HG02840 (cell line): ENCODE results near the gene PLCB4.
A peak's percentile ranks its signal among the peaks of the same experiment; 100 is the strongest.
"Not testable (repeated sequence)": the region's sequence is repeated elsewhere in the genome, so short reads cannot be mapped to it uniquely, and the experiment has no call there.

ENCODE experiments used
- ATAC-seq: cut with Tn5 transposase; IDR thresholded peaks from one replicate; pipeline ENCODE4 v1.9.1; 2021; ENCODE audit warnings: mild to moderate bottlenecking, moderate library complexity, moderate number of reproducible peaks; ENCODE audit not compliant: unreplicated experiment, low FRiP score

The PLCB4 gene

GRCh38 chr20:9385345-9386310 is 316.7 kb downstream of the PLCB4 start:
- not testable (repeated sequence) for ATAC-seq

DNA sequence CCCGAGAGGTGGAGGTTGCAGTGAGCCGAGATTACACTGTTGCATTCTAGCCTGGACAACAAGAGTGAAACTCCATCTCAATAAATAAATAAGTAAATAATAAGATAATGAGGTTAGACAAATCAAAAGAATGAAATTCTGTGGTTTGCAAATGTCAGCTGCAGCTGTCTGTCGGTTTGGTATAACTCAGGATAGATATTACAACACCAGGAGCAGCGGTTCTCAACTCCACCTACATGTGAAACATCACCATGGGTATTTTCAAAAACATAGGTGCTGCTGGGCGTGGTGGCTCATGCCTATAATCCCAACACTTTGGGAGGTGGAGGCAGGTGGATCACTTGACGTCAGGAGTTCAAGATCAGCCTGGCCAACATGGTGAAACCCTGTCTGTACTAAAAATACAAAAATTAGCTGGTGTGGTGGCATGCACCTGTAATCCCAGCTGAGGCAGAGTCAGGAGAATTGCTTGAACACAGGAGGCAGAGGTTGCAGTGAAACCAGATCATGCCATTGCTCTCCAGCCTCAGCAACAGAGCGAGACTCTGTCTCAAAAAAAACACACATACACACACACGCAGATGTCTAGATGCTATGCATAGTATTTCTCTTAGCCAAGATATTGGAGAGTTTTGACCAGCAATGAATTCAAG is 319.4 kb downstream of the PLCB4 start:
- ATAC-seq, result no peak

DNA sequence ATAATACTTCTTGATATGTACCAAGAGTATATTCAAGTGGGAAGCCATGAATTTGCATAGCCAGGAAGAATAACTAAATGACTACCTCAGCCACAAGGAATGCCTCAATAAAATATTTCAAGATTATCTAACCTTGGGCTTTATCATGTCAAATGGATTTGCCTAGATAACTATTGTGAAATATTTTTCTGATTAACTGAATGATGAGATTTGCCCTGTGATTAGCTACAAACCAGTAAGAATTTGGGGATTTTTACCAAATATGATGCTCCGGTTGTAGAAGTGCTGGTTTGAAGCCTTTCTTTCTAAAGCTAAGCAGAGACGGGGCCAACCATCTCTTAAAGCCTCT is 319.9 kb downstream of the PLCB4 start:
- no peak for ATAC-seq

DNA sequence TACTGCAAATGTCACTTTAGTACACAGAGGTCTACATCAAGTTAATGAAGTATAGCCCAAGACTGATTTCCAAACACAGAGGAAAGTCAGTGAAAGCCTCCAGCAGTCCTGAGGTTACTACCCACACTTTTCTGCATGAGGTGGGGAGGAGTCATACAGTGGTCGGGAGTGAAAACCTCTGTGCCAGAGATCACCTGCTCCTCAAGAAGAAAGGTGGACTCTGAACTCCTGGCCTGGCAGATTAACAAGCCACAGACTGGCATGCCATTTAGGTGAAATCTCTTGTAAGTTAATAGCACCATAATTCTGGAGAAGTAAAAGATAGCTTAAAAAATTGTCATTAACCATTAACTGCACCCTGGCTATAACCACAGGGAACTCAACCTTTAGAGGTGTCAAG is 320.5 kb downstream of the PLCB4 start:
- ATAC-seq, result no peak

DNA sequence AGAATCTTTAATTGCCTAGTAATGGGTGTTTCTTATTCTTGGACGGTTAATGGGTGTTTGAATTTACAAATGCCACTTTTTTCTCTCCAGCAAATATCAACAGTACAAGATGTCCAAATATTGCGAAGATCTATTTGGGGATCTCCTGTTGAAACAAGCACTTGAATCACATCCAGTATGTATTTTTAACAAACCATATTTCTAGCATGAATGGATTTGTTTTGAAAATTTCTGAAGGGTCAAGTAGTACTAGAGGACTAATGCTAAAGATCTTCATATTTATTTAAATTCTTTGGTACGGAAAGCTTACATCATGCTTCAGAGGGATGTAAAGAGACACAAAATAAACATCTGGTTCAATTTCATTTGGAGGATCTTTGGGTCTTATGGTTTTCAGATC is 321.6 kb downstream of the PLCB4 start:
- no peak for ATAC-seq

DNA sequence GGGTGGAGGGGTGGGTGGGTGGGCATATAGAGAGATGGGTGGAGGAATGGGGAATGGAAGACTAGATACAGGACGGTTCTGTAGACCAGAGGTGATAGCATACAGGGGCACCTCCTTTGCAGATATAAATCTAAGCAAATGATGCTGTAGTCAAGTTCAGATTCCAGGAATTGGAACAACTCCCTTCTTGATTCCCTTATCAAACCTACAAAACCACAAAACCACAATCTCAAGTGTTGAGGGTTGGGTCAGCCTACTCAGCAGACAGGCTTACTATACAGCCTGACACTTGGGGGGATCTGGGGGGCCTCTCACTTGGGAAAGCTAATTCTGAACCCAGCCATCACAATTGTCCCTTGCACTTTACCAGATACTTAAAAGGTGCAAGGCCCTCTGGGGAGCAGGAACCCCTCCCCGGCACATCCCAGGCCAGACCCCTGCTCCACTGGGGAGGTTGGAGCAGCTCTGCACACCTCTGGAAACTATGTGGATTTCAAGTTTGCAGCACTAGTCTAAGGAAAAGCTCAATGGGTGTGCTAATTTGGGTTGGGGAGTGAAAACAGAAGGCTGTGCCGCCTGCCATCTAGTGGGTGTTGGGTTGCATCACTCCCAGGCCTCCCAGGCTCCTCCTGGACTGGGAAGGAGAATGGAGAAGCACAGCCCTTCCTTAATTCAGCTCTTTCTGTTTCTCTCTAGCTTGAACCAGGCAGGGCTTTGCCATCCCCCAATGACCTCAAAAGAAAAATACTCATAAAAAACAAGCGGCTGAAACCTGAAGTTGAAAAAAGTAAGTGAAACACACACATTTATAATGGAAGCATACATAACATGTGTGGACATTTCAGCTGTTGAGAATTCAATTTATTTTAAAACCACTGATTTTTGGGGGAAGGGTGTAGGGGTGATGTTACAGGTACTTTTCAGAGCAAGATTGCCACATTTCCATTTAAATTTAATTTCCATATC is 324.3 kb downstream of the PLCB4 start:
- ATAC-seq, result no peak

DNA sequence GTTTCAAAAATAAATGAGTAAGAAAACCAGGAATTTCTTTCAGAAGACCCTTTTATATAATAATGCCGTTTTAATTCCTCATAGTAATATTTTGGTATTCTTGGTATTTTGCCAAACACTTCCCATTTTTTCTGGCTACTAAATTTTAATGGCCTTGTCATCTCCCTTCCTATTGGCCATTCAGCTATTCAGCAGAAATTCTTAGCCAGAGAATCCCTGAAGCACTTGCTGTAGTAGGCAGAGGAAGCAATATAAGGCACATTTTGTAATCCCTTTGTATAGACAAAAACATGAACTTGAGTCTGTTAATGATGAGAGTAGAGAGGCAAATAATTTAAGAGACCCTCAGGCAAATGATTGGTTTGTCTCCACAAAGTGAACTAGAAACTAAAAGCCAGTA is 327.1 kb downstream of the PLCB4 start:
- ATAC-seq, result no peak

- ATAC-seq, result peak; percentile 74
Measured at GRCh38 chr20:9397928-9398327, 329.0 kb downstream of the PLCB4 start.

DNA sequence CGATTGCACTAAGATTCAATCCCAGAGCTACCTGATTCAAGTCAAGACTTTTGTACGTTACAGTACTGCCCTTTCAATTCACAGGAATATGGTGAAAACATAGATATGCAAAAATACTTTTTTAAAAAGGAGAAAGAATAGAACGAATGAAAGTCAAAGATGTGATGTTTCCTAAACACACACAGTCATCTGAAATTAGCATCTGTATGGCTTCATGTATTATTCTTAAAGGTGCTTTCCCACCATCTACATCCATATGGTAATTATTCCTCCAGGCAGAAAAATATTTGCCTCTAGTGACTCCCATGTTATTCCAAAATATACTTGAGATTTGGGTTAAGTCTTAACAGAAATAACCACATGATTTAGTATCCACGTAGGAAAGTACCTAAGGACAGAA is 330.0 kb downstream of the PLCB4 start:
- ATAC-seq, result no peak

DNA sequence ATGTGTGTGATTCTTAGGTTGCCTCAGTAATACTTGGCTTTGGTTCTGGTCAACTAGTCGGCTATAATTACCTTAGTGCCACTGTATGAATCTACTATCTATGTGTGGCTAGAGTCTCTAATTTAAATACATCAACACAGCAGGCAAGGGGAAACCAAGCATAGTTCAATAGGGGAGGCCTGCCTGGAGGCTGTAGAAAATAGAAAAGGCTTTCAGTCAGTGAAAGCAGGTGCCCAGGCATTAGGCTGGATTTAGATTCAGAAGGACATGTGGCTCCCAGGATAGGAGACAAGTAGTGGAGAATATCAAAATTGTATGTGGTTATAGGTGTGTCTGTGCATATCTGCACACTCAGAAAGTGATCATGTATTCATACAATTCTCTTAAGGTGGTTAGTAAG is 330.4 kb downstream of the PLCB4 start:
- no peak for ATAC-seq

DNA sequence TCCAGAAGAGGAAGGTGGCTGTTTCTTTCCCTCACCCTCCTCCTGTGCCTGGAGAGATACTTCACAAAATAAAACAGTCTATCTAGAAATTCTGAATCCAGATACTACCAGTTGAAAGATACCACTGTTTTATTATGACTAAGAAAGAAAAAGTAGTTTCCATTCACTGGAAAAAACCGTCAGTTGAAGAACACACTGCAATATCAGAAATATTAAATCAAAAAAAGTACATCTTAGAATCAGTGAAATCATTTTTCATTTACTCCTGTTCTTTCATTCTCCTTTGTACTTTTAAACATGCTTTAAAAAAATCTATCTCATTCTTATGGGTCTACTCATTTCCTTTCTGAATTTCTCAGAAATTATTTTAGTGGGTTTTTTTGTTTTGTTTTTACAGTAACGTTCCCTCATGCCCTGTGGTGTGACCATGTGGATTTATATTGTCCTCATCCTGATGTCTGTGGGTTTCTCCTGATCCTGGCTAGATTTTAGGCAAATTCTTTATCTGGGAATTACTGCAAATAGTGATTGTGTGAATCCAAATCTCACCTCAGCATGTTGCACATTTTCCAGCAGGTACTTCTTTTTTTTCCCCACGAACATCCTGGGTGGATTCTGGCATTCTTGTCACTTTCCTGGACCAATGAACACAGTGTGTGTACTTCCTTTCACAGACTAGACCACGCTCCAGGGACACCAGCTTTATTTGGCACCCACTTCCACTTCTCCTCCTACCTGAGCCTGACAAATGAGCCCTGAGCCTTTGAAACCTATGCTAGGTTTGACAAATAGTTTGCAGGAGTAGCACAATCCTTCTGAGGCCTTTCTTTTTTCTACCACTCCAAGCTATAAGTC is 331.5 kb downstream of the PLCB4 start:
- no peak for ATAC-seq

DNA sequence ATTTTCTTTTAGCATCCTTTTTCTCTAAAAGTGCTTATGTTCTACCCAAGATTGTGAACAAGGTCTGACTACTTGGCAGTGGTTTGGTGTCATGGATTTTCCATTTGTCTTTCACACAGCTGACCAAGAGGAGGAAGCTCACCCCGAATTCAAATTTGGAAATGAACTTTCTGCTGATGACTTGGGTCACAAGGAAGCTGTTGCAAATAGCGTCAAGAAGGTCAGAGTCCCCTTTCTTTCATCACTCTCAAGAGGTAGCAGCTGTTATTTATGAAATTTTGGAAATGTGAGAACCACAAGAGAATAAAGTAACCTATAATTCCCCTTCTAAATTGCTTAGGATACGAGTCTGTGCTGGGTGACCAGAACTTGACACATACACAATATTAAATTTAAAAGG is 332.5 kb downstream of the PLCB4 start:
- no peak for ATAC-seq

DNA sequence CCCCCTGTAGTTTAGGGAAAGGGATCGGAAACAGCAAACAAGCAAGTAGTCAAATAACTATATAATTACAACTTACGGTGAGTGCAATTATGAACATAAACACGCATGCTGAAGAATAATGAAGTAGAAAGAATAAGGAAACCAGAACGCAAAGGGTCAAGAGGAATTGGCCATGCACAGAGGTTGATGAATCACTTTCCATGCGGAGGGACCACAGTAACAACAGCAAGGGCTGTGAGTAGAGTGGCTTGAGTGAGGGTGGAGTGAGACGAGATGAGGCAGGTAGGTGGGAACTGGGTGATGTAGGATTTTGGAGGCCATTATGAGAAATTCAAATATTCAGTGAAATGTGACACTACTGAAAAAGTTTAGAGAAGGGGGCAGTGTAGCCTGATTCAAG is 333.3 kb downstream of the PLCB4 start:
- no peak for ATAC-seq

DNA sequence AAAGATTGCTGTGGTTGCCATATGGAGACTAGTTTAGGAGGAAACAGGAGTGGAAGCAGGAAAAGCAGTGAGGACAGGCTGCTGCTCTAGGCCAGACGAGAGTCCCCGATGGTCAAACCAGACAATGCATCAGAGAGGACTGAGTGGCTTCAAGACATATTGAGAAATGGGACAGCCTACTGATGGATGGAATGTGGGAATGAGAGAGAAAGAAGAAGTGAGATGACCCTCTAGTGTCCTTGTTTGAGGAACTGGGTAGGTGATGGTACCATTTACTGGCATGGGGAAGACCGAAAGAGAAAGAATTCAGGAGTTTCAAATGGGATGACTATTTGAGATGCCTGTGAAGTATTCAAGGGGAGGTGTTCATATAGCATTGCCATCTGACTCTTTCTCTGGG is 333.7 kb downstream of the PLCB4 start:
- no peak for ATAC-seq

GRCh38 chr20:9403448-9403847 is 334.6 kb downstream of the PLCB4 start:
- ATAC-seq, result no peak

- ATAC-seq, result no peak
Measured at GRCh38 chr20:9407805-9408421, 339.0 kb downstream of the PLCB4 start.

GRCh38 chr20:9408422-9409300 is 339.8 kb downstream of the PLCB4 start:
- ATAC-seq, result no peak

GRCh38 chr20:9409352-9409751 is 340.5 kb downstream of the PLCB4 start:
- ATAC-seq, result no peak

DNA sequence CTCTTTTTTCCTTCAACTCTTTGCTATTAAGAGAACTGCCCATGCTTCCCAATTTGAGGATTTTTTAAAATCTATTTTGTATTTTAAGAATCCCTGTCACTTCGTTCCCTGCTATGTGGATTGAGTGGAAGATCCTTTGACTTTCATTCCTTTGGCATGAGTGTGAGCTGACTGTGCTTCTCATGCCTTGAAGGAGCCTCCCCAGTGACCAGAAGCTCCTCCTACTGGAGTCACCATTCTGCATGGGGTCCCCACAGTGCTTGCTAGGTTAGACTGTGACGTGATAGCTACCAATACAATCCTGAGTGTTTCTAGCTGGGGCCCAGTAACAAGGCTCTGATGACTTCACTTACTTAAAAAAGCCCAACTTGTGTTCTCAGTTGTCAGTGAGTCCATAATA is 341.1 kb downstream of the PLCB4 start:
- no peak for ATAC-seq
